A549 (cell line): ENCODE measurements around the gene NOP9. TPM values are rescaled to one million over a fixed set of nuclear protein-coding genes. Genes with fewer than 3 reads are reported as not detected.

ENCODE experiments used
- ATAC-seq, 2 experiments: fragments of 200-7000 bp in 1 of 2; fragments of >200 bp in 1 of 2; cut with Nextera tagmentation in 1 of 2; cut with Tn5 transposase in 1 of 2; 3 replicates each; pipeline versions ENCODE4 v1.8.0 to v1.9.1; 2018 to 2020; ENCODE audit warnings: mild to moderate bottlenecking in 1 of 2, moderate library complexity in 1 of 2
- CTCF ChIA-PET: fragments of 300-600 bp; sonication (Branson Sonifier 250); formaldehyde crosslinking; extraction: SDS; loops from one replicate; lab custom pipeline; 2021; ENCODE audit warnings: antibody characterized with exemption, inconsistent platforms; lab: Yijun Ruan, JAX
- POLR2A ChIA-PET: fragments of 350-600 bp; formaldehyde crosslinking; extraction: SDS; loops from one replicate; lab custom pipeline; 2021; ENCODE audit warnings: antibody characterized with exemption, inconsistent platforms; lab: Yijun Ruan, JAX
- DNase-seq, 2 experiments: peaks; one replicate each; pipeline versions ENCODE4 v3.0.0 to v3.0.0-alpha.2; 2011 to 2016; ENCODE audit warnings: low read depth in 1 of 2, low spot score in 1 of 2
- FAIRE-seq: peaks from 2 replicates; lab custom pipeline; 2011; peaks lifted over from hg19 to GRCh38; lab: Jason Lieb, UNC
- H3K27ac ChIP-seq, 2 experiments: fragments of >200 bp; sonication (Bioruptor Twin); formaldehyde crosslinking; 3 replicates each; pipeline ENCODE4 v1.5.1; 2016 to 2017
- H3K4me1 ChIP-seq: fragments of >200 bp; sonication (Bioruptor Twin); formaldehyde crosslinking; 3 replicates; pipeline ENCODE4 v1.6.1; 2016
- H3K4me2 ChIP-seq: fragments of >200 bp; sonication (Bioruptor Twin); formaldehyde crosslinking; 3 replicates; pipeline ENCODE4 v1.6.1; 2016
- H3K4me3 ChIP-seq: fragments of >200 bp; sonication (Bioruptor Twin); formaldehyde crosslinking; 3 replicates; pipeline ENCODE4 v1.5.1; 2016
- H3K9me3 ChIP-seq: fragments of >200 bp; sonication (Bioruptor Twin); formaldehyde crosslinking; 3 replicates; pipeline ENCODE4 v1.6.1; 2016
- CBX2 ChIP-seq: fragments of 200-600 bp; sonication (generic); IDR thresholded peaks from 2 replicates; pipeline ENCODE4 v1.6.1; 2016; ENCODE audit warnings: low read depth, mild to moderate bottlenecking, borderline replicate concordance
- CBX8 ChIP-seq: fragments of 200-600 bp; sonication (generic); IDR thresholded peaks from 2 replicates; pipeline ENCODE4 v1.6.1; 2016
- CHD4 ChIP-seq: fragments of 200-600 bp; sonication (generic); IDR thresholded peaks from 2 replicates; pipeline ENCODE4 v1.6.1; 2016; ENCODE audit warnings: antibody characterized with exemption, mild to moderate bottlenecking, borderline replicate concordance
- EP300 ChIP-seq, 2 experiments: fragments of >200 bp; sonication (Bioruptor Twin); formaldehyde crosslinking; IDR thresholded peaks; 2 replicates in 1 of 2; 3 replicates in 1 of 2; pipeline ENCODE4 v1.6.1; 2016 to 2017
- FOSB ChIP-seq: fragments of 250-450 bp; sonication (Bioruptor Pico); IDR thresholded peaks from 2 replicates; pipeline ENCODE4 v1.5.0; 2020; ENCODE audit warnings: mild to moderate bottlenecking, moderate library complexity
- GATA3 ChIP-seq: IDR thresholded peaks from 2 replicates; pipeline ENCODE4 v1.6.1; 2012; ENCODE audit warnings: borderline replicate concordance
- HDAC2 ChIP-seq: fragments of 200-600 bp; sonication (generic); IDR thresholded peaks from 2 replicates; pipeline ENCODE4 v1.6.1; 2016
- HOXA7 ChIP-seq: fragments of 250-450 bp; sonication (Bioruptor Pico); IDR thresholded peaks from 2 replicates; pipeline ENCODE4 v1.5.0; 2020; ENCODE audit warnings: mild to moderate bottlenecking, moderate library complexity
- JUN ChIP-seq, 2 experiments: fragments of >200 bp; sonication (Bioruptor Twin); formaldehyde crosslinking; IDR thresholded peaks; 2 replicates in 1 of 2; 3 replicates in 1 of 2; pipeline ENCODE4 v1.6.1; 2016 to 2017
- KDM1A ChIP-seq: fragments of 200-600 bp; sonication (generic); IDR thresholded peaks from 2 replicates; pipeline ENCODE4 v1.6.1; 2016; ENCODE audit warnings: low read depth, mild to moderate bottlenecking
- MAZ ChIP-seq: fragments of 150-350 bp; IDR thresholded peaks from 2 replicates; pipeline ENCODE4 v1.6.1; 2014; ENCODE audit warnings: antibody characterized with exemption, low read depth, low read length, borderline replicate concordance
- PBX3 ChIP-seq: IDR thresholded peaks from 2 replicates; pipeline ENCODE4 v1.6.1; 2012
- PHF8 ChIP-seq: fragments of 200-600 bp; sonication (generic); IDR thresholded peaks from 2 replicates; pipeline ENCODE4 v1.6.1; 2016; ENCODE audit warnings: low read depth, mild to moderate bottlenecking, antibody characterized with exemption, moderate library complexity, borderline replicate concordance
- RCOR1 ChIP-seq: fragments of 150-350 bp; IDR thresholded peaks from 2 replicates; pipeline ENCODE4 v1.6.1; 2014; ENCODE audit warnings: antibody characterized with exemption, low read length, low read depth
- RFX5 ChIP-seq: fragments of 450-650 bp; IDR thresholded peaks from 2 replicates; pipeline ENCODE4 v1.7.1; 2014; ENCODE audit warnings: antibody characterized with exemption, mild to moderate bottlenecking, moderate library complexity
- RNF2 ChIP-seq: fragments of 200-600 bp; sonication (generic); IDR thresholded peaks from 2 replicates; pipeline ENCODE4 v1.6.1; 2016; ENCODE audit warnings: low read depth, mild to moderate bottlenecking, antibody characterized with exemption, moderate library complexity, borderline replicate concordance
- SREBF2 ChIP-seq: fragments of 450-650 bp; IDR thresholded peaks from 2 replicates; pipeline ENCODE4 v1.6.1; 2014; ENCODE audit warnings: mild to moderate bottlenecking, moderate library complexity
- TP53 ChIP-seq: fragments of 250-450 bp; sonication (Bioruptor Pico); IDR thresholded peaks from 2 replicates; pipeline ENCODE4 v1.5.0; 2021; ENCODE audit warnings: mild to moderate bottlenecking, moderate library complexity
- WGBS: methylation state at CpG from one replicate; pipeline ENCODE4 v1.1.6; 2017; ENCODE audit errors: missing lambda C conversion rate; 5-methylcytosine and 5-hydroxymethylcytosine counted together
- polyA plus RNA-seq, 4 experiments: library from polyadenylated mRNA; depleted of rRNA in 3 of 4; stranded (reverse); fragments of >200 nt; fragmentation: RNase III in 1 of 4; extraction: RNeasy Plus Mini Kit Qiagen cat#74134 plus additional on column Dnase treatment in 1 of 4; gene quantifications; 2 replicates in 3 of 4; 3 replicates in 1 of 4; pipeline ENCODE4 v1.2.3, GENCODE V29; 2011 to 2017
- TF ChIP-seq, protein P1 (sequence below): IDR thresholded peaks from 2 replicates; pipeline ENCODE4 v1.6.1; 2012
- TF ChIP-seq, protein P2 (sequence below): fragments of 250-450 bp; sonication (Bioruptor Pico); IDR thresholded peaks from 2 replicates; pipeline ENCODE4 v1.5.0; 2021; ENCODE audit warnings: mild to moderate bottlenecking, moderate library complexity, borderline replicate concordance
- TF ChIP-seq, protein P3 (sequence below): fragments of >200 bp; sonication (Bioruptor Twin); formaldehyde crosslinking; IDR thresholded peaks from 3 replicates; pipeline ENCODE4 v1.5.1; 2016
- TF ChIP-seq, protein P4 (sequence below): fragments of >200 bp; sonication (Bioruptor Twin); formaldehyde crosslinking; IDR thresholded peaks from 3 replicates; pipeline ENCODE4 v1.6.1; 2016

The NOP9 gene
- polyA plus RNA-seq, 2 of the 4 experiments (the other 2 are of a cell fraction), result 16.5 to 24.5 TPM

DNA sequence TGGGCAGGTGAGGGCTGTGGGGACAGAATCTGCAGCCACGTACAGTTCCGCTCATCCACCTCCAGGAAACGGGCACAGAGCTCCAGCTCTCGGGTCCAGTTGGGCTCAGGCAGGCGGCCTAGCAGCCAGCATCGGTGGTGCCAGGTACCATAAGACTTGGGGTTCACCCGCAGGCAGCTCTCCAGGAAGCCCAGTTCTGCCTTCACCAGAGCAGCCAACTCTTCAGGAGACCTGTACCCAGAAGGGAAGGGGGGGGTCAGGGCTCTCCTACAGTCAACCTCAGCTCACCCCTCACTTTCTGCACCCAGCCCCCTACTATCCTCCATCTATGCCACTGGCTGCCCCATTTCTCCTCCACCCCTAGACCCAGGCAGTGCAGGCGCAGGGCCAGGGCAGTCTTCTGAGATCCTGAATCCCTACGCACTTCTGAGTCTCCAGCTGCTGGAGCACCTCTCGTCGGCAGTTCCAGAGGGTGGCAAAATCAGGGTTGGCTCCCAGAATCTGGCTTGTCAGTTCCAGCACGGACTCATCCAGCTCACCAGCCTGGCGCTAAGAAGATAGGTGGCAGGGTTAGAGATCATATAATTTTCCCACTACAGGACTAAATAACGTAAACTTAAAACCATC lies 29.6 kb upstream of the NOP9 start:
- H3K27ac ChIP-seq, result no peak overlapping the region
- peak overlapping the region; percentile 85; the same call in 2 of the 3 replicates for H3K4me2 ChIP-seq
- POLR2A ChIA-PET, result interaction anchor here (0.6 to 1.9 kb wide), 7 partner anchors 10 to 54 kb away, joined by 3 to 14 read pairs (median 5); partner anchors contain the start of genes CIDEB, DHRS1, MDP1 and NOP9
- TF ChIP-seq GATA3 (no peak), CBX2 (no peak), MAZ (no peak), CBX8 (no peak), RCOR1 (no peak), SREBF2 (no peak)
- H3K4me3 ChIP-seq, result no peak overlapping the region
- CTCF ChIA-PET, result interaction anchor here (0.6 to 34.0 kb wide), 10 partner anchors 13 to 166 kb away, joined by 3 to 469 read pairs (median 5); partner anchors contain the start of genes CIDEB, DHRS1, IRF9 and LTB4R
- H3K9me3 ChIP-seq, result no peaks in the 10 kb centered on the region
- DNase-seq (no peak), ATAC-seq (no peak), FAIRE-seq (no peak)
- WGBS, result 93% methylated on average over 14 of the region's 14 CpGs
- 0 out of 3 replicates have a peak, but pooled peaks cover 5% of the 10 kb centered on the region for H3K4me1 ChIP-seq

DNA sequence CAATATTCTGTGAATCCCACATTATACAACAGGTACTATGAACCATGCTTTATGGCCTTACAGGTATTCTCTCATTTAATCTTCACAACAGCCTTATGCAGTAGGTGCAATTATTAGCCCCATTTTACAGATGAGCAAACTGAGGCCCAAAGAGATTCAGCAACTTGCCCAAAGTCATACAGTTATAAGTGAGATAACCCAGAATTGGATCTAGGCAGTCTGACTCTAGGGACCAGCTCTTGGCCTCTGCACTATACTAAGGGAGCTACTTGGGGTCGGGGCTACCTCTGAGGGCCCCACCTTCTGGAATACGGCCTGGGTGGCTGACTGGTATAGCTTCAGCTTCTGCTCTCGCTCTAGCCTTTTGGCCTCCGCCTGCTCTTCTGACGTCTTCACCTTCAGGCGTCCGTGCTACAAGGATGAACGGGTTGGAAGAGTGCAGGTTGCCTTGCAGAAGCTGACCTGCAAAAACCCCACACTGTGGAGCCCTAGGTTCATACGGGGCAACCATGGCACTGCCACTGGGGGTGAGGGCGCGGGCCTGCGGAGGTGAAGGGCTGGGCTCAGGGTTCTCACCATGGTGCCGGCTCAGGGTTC lies 29.0 kb upstream of the NOP9 start:
- ChIA-PET POLR2A (interaction anchor here (0.6 to 1.9 kb wide), 22 partner anchors 9 to 170 kb away, joined by 3 to 53 read pairs (median 4); partner anchors contain the start of genes CBLN3, CHMP4A, CIDEB and DHRS1), CTCF (interaction anchor here (1.0 to 34.0 kb wide), 15 partner anchors 9 to 167 kb away, joined by 3 to 469 read pairs (median 5); partner anchors contain the start of genes CIDEB, DHRS1, LTB4R and LTB4R2)
- H3K27ac ChIP-seq, result peak overlapping the region; percentile 89 to 97
- peak overlapping the region; percentile 85 for H3K4me2 ChIP-seq
- 0 out of 3 replicates have a peak, but pooled peaks cover 5% of the 10 kb centered on the region for H3K4me1 ChIP-seq
- peak overlapping the region; percentile 59 for H3K4me3 ChIP-seq
- DNase-seq, result no peak
- WGBS, result 24% methylated on average over 10 of the region's 13 CpGs
- peak; percentile 51 to 69 for ATAC-seq
- FAIRE-seq, result no peak
- H3K9me3 ChIP-seq, result no peaks in the 10 kb centered on the region
- TF ChIP-seq CHD4 (peak; percentile 70; the same call in 1 of the 2 replicates), KDM1A (peak; percentile 89), HDAC2 (peak; percentile 86; the same call in 1 of the 2 replicates), CBX8 (no peak), FOSB (CRISPR knock-in tag) (no peak)
- TF ChIP-seq, protein P1, sequence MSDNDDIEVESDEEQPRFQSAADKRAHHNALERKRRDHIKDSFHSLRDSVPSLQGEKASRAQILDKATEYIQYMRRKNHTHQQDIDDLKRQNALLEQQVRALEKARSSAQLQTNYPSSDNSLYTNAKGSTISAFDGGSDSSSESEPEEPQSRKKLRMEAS, result no peak

DNA sequence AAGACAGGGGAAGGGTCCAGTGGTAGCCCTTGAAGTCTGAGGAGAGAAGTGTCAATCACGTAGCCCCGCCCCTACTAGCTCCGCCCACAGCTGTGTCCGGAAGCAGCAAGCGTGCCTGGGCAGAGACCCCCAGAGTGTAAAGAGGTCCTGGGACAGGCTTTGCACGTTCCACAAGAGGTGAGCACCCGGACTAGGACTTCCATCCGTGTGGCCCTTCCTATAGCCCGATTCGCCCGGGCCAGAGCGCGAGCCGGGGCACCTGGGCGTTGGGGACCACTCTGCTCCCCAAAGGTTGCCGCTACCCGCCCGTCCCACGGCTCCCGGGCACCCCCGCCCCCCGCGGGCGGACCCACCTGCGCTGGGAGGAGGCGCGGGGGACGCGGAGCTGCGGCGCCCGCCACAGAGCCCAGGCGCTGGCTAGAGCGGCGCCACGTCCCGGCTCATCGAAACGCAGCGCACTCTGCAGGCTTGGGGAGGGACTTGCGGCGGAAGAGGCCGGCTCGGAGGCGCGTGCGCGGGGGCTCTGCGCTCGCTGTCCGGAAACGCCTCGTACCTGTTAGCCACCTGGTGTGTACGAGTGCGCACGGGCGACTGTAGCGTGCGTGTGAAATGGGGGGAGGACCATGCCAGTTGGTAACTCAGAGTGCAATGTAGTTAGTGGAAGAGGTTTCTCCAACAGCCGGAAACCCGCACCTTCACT lies 28.4 kb upstream of the NOP9 start, which contains the start of gene RABGGTA:
Gene RABGGTA, minus strand, starts transcription at position 464 of the 700 bp plus-strand sequence. CDS start 482 bp downstream, outside the sequence.
- Histone ChIP-seq H3K9me3 (no peaks in the 10 kb centered on the region), H3K4me3 (peak within 1 kb of the TSS; percentile 59), H3K4me1 (0 out of 3 replicates have a peak, but pooled peaks cover 5% of the 10 kb centered on the region), H3K4me2 (peak within 1 kb of the TSS; percentile 85), H3K27ac (peak within 1 kb of the TSS; percentile 89 to 97)
- peak; percentile 91 to 98 for ATAC-seq
- FAIRE-seq, result no peak
- WGBS, result 5% methylated on average over 19 of the region's 61 CpGs
- peak; percentile 91 to 93 for DNase-seq
- POLR2A ChIA-PET, result interaction anchor here (0.6 to 1.9 kb wide), 28 partner anchors 9 to 171 kb away, joined by 3 to 53 read pairs (median 4); partner anchors contain the start of genes CBLN3, CHMP4A, CIDEB and DHRS1
- CTCF ChIA-PET, result interaction anchor here (1.0 to 34.0 kb wide), 14 partner anchors 9 to 166 kb away, joined by 3 to 469 read pairs (median 5); partner anchors contain the start of genes CIDEB, DHRS1, LTB4R and LTB4R2
- TF ChIP-seq TP53 (CRISPR knock-in tag) (no peak), EP300 (IDR thresholded peaks at IDR 0.05) (no peak), RNF2 (no peak), RFX5 (0 out of 2 replicates have a peak, but pooled peaks have one; percentile 57), SREBF2 (no peak), PHF8 (peak; percentile 95), PBX3 (peak; percentile 70), RCOR1 (no peak), JUN (IDR thresholded peaks at IDR 0.05) (peak; percentile 61 to 92; a peak in 3 of 5 replicates), HOXA7 (CRISPR knock-in tag) (no peak)
- TF ChIP-seq, protein P2, sequence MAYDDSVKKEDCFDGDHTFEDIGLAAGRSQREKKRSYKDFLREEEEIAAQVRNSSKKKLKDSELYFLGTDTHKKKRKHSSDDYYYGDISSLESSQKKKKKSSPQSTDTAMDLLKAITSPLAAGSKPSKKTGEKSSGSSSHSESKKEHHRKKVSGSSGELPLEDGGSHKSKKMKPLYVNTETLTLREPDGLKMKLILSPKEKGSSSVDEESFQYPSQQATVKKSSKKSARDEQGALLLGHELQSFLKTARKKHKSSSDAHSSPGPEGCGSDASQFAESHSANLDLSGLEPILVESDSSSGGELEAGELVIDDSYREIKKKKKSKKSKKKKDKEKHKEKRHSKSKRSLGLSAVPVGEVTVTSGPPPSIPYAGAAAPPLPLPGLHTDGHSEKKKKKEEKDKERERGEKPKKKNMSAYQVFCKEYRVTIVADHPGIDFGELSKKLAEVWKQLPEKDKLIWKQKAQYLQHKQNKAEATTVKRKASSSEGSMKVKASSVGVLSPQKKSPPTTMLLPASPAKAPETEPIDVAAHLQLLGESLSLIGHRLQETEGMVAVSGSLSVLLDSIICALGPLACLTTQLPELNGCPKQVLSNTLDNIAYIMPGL, result peak; percentile 96
- TF ChIP-seq, protein P3, sequence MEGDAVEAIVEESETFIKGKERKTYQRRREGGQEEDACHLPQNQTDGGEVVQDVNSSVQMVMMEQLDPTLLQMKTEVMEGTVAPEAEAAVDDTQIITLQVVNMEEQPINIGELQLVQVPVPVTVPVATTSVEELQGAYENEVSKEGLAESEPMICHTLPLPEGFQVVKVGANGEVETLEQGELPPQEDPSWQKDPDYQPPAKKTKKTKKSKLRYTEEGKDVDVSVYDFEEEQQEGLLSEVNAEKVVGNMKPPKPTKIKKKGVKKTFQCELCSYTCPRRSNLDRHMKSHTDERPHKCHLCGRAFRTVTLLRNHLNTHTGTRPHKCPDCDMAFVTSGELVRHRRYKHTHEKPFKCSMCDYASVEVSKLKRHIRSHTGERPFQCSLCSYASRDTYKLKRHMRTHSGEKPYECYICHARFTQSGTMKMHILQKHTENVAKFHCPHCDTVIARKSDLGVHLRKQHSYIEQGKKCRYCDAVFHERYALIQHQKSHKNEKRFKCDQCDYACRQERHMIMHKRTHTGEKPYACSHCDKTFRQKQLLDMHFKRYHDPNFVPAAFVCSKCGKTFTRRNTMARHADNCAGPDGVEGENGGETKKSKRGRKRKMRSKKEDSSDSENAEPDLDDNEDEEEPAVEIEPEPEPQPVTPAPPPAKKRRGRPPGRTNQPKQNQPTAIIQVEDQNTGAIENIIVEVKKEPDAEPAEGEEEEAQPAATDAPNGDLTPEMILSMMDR, result peak; percentile 62
- TF ChIP-seq, protein P4, sequence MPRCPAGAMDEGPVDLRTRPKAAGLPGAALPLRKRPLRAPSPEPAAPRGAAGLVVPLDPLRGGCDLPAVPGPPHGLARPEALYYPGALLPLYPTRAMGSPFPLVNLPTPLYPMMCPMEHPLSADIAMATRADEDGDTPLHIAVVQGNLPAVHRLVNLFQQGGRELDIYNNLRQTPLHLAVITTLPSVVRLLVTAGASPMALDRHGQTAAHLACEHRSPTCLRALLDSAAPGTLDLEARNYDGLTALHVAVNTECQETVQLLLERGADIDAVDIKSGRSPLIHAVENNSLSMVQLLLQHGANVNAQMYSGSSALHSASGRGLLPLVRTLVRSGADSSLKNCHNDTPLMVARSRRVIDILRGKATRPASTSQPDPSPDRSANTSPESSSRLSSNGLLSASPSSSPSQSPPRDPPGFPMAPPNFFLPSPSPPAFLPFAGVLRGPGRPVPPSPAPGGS, result peak; percentile 75; the same call in 1 of the 3 replicates
- TF ChIP-seq, protein P1, result peak; percentile 92
